HepG2 (cell line): Measurements from ENCODE around the gene CPN1. TPM values are rescaled to one million over a fixed set of nuclear protein-coding genes. Genes with fewer than 3 reads are reported as not detected.
A peak's percentile ranks its signal among the peaks of the same experiment; 100 is the strongest.

Experiments
- BORCS8-MEF2B ChIP-seq: sonication (generic); formaldehyde crosslinking; IDR thresholded peaks from 2 replicates; pipeline ENCODE4 v1.8.0; 2022; ENCODE audit warnings: mild to moderate bottlenecking, missing genetic modification reagents
- DDIT3 ChIP-seq: sonication (generic); formaldehyde crosslinking; IDR thresholded peaks from 2 replicates; pipeline ENCODE4 v1.4.0; 2020; ENCODE audit warnings: mild to moderate bottlenecking, missing genetic modification reagents
- FOXA3 ChIP-seq: IDR thresholded peaks from 2 replicates; pipeline ENCODE4 v1.6.1; 2016; ENCODE audit warnings: missing genetic modification reagents, missing compliant biosample characterization
- FOXP1 ChIP-seq, 2 experiments: fragments of 450-650 bp in 1 of 2; IDR thresholded peaks; 2 replicates each; pipeline ENCODE4 v1.6.1; 2017 to 2018; ENCODE audit warnings: antibody characterized with exemption in 1 of 2
- LCORL ChIP-seq, 2 experiments: fragments of 450-650 bp in 1 of 2; sonication (generic) in 1 of 2; formaldehyde crosslinking in 1 of 2; IDR thresholded peaks; 2 replicates each; pipeline versions ENCODE4 v1.5.0 to v1.6.1; 2017 to 2020; ENCODE audit warnings: antibody characterized with exemption in 1 of 2, missing genetic modification reagents in 1 of 2
- MED1 ChIP-seq: sonication (generic); formaldehyde crosslinking; IDR thresholded peaks from 2 replicates; pipeline ENCODE4 v1.4.0; 2020; ENCODE audit warnings: missing genetic modification reagents
- MTERF4 ChIP-seq: sonication (generic); formaldehyde crosslinking; IDR thresholded peaks from 2 replicates; pipeline ENCODE4 v1.8.0; 2023; ENCODE audit warnings: mild to moderate bottlenecking, missing genetic modification reagents
- NCOA5 ChIP-seq: sonication (generic); formaldehyde crosslinking; IDR thresholded peaks from 2 replicates; pipeline ENCODE4 v1.4.0; 2020; ENCODE audit warnings: missing genetic modification reagents
- PITX1 ChIP-seq: sonication (generic); formaldehyde crosslinking; IDR thresholded peaks from 2 replicates; pipeline ENCODE4 v1.5.1; 2020; ENCODE audit warnings: mild to moderate bottlenecking, missing genetic modification reagents
- PRDM4 ChIP-seq: sonication (generic); formaldehyde crosslinking; IDR thresholded peaks from 2 replicates; pipeline ENCODE4 v1.9.0; 2021; ENCODE audit warnings: missing genetic modification reagents, borderline replicate concordance
- RERE ChIP-seq: IDR thresholded peaks from 2 replicates; pipeline ENCODE4 v1.6.1; 2016; ENCODE audit warnings: low read depth, missing genetic modification reagents, missing compliant biosample characterization
- THAP11 ChIP-seq: IDR thresholded peaks from 2 replicates; pipeline ENCODE4 v1.6.1; 2016; ENCODE audit warnings: missing biosample characterization, missing genetic modification reagents
- THAP8 ChIP-seq: sonication (generic); formaldehyde crosslinking; IDR thresholded peaks from 2 replicates; pipeline ENCODE4 v1.5.1; 2020; ENCODE audit warnings: missing genetic modification reagents, mild to moderate bottlenecking, borderline replicate concordance
- ZEB1 ChIP-seq: IDR thresholded peaks from 2 replicates; pipeline ENCODE4 v1.6.1; 2012; ENCODE audit warnings: mild to moderate bottlenecking, low read depth, inconsistent platforms; ENCODE audit not compliant: insufficient replicate concordance
- ZFYVE20 ChIP-seq: sonication (generic); formaldehyde crosslinking; IDR thresholded peaks from 2 replicates; pipeline ENCODE4 v1.8.0; 2023; ENCODE audit warnings: low read depth, mild to moderate bottlenecking, moderate library complexity, missing genetic modification reagents, borderline replicate concordance
- ZNF136 ChIP-seq: sonication (generic); formaldehyde crosslinking; IDR thresholded peaks from 2 replicates; pipeline ENCODE4 v1.8.1; 2022; ENCODE audit warnings: low read depth, mild to moderate bottlenecking, moderate library complexity, missing genetic modification reagents
- ZNF292 ChIP-seq: sonication (generic); formaldehyde crosslinking; IDR thresholded peaks from 2 replicates; pipeline ENCODE4 v1.8.1; 2022; ENCODE audit warnings: mild to moderate bottlenecking, low read depth, missing genetic modification reagents, borderline replicate concordance
- ZNF562 ChIP-seq: sonication (generic); formaldehyde crosslinking; IDR thresholded peaks from 2 replicates; pipeline ENCODE4 v1.8.0; 2022; ENCODE audit warnings: missing genetic modification reagents, borderline replicate concordance
- polyA plus RNA-seq, 8 experiments: library from polyadenylated mRNA; depleted of rRNA in 3 of 8; stranded (reverse) in 7 of 8; unstranded in 1 of 8; fragments of >200 nt; fragmentation: Illumina TruSeq in 4 of 8; extraction: Trizol in 4 of 8; gene quantifications; 2 replicates each; pipeline versions ENCODE4 v1.2.1 to v1.2.3, GENCODE V29; 2011 to 2016; ENCODE audit warnings: low read depth in 4 of 8, missing spikeins in 1 of 8, mixed read lengths in 1 of 8; ENCODE audit not compliant: insufficient read depth in 1 of 8
- total RNA-seq, 5 experiments: library from RNA; depleted of rRNA; stranded (reverse); fragments of >200 nt; fragmentation: Illumina TruSeq; extraction: Trizol; gene quantifications; 2 replicates each; pipeline ENCODE4 v1.2.3, GENCODE V29; 2016; ENCODE audit warnings: low read depth in 1 of 5

Gene CPN1
- total and polyA plus RNA-seq, 2 of the 13 experiments (the other 11 are each of a cell fraction or from before 2014, with no cell fraction given) = 17.3 to 35.1 TPM

GRCh38 chr10:100020142-100020885 is 61.4 kb downstream of the CPN1 start (continued):
- TF ChIP-seq PRDM4 (CRISPR knock-in tag) = no peak
- peak; percentile 86 for TF ChIP-seq PITX1
- TF ChIP-seq ZNF292 = peak; percentile 14; the same call in 1 of the 2 replicates
- no peak for TF ChIP-seq BORCS8-MEF2B (CRISPR knock-in tag)
- TF ChIP-seq ZFYVE20 (CRISPR knock-in tag) = no peak
- no peak for TF ChIP-seq ZNF562 (CRISPR knock-in tag)
- 0 out of 2 replicates have a peak, but pooled peaks have one; percentile 15 for TF ChIP-seq MED1
- TF ChIP-seq ZEB1 = peak; percentile 35
- peak; percentile 83 for TF ChIP-seq FOXA3 (CRISPR knock-in tag)
- no peak for TF ChIP-seq THAP8
- no peak for TF ChIP-seq FOXP1 (IDR thresholded peaks at IDR 0.05)
- 0 out of 2 replicates have a peak, but pooled peaks have one; percentile 33 for TF ChIP-seq FOXP1 (CRISPR knock-in tag; IDR thresholded peaks at IDR 0.05)
- TF ChIP-seq NCOA5 = no peak
- TF ChIP-seq THAP11 = 0 out of 2 replicates have a peak, but pooled peaks have one; percentile 15
- no peak for TF ChIP-seq DDIT3 (CRISPR knock-in tag)
- TF ChIP-seq ZNF136 = no peak
- TF ChIP-seq RERE (CRISPR knock-in tag) = peak; percentile 87; the same call in 1 of the 2 replicates
- no peak for TF ChIP-seq MTERF4 (CRISPR knock-in tag)
- TF ChIP-seq LCORL (IDR thresholded peaks at IDR 0.05) = peak; percentile 38; the same call in 1 of the 2 replicates
- peak; percentile 11; the same call in 1 of the 2 replicates for TF ChIP-seq LCORL (CRISPR knock-in tag; IDR thresholded peaks at IDR 0.05)
